Mesothelial cell of epicardium (in vitro differentiated cells): ENCODE results near the gene CENPA. TPM values are rescaled to one million over a fixed set of nuclear protein-coding genes. Genes with fewer than 3 reads are reported as not detected.
"Not testable (repeated sequence)": the region's sequence is repeated elsewhere in the genome, so short reads cannot be mapped to it uniquely, and the experiment has no call there.

Experiments
- DNase-seq, 2 experiments: peaks; one replicate each; pipeline ENCODE4 v3.0.0; 2021; ENCODE audit warnings: low spot score in 2 of 2; ENCODE audit not compliant: unreplicated experiment in 2 of 2
- H3K27ac Mint-ChIP-seq: 2 replicates; pipeline ENCODE4 v1.8.0; 2021; ENCODE audit warnings: mixed read lengths
- H3K27me3 Mint-ChIP-seq: 2 replicates; pipeline ENCODE4 v1.8.0; 2021; ENCODE audit warnings: low read depth, mixed read lengths
- H3K36me3 Mint-ChIP-seq: 2 replicates; pipeline ENCODE4 v1.8.0; 2021; ENCODE audit warnings: mixed read lengths
- H3K4me1 Mint-ChIP-seq: 2 replicates; pipeline ENCODE4 v1.8.0; 2021; ENCODE audit warnings: mixed read lengths
- H3K4me3 Mint-ChIP-seq: 2 replicates; pipeline ENCODE4 v1.8.0; 2021; ENCODE audit warnings: mild to moderate bottlenecking, moderate library complexity, mixed read lengths
- H3K9me3 Mint-ChIP-seq: 2 replicates; pipeline ENCODE4 v1.8.0; 2021; ENCODE audit warnings: mixed read lengths
- CTCF ChIP-seq: fragments of 200-600 bp; sonication (generic); IDR thresholded peaks from one replicate; pipeline ENCODE4 v1.5.0; 2021; ENCODE audit warnings: antibody characterized with exemption; ENCODE audit not compliant: unreplicated experiment
- total RNA-seq: library from RNA; stranded (reverse); gene quantifications from 3 replicates; pipeline ENCODE4 v1.2.1, GENCODE V29; 2021

The CENPA gene
- total RNA-seq, 1 donor from 2014 or later = 9.2 TPM

GRCh38 chr2:26811791-26812694 is 26.2 kb downstream of the CENPA start:
- Mint-ChIP-seq H3K9me3 (no peaks in the 10 kb centered on the region), H3K36me3 (no peaks in the 10 kb centered on the region), H3K4me1 (peaks cover 9% of the 10 kb centered on the region), H3K27ac (no peak overlapping the region), H3K27me3 (peaks cover 7% of the 10 kb centered on the region), H3K4me3 (no peak overlapping the region)
- TF ChIP-seq CTCF = no peak
- no peak for DNase-seq

GRCh38 chr2:26812731-26813130 is 26.9 kb downstream of the CENPA start:
- Mint-ChIP-seq H3K36me3 (no peaks in the 10 kb centered on the region), H3K27me3 (peaks cover 12% of the 10 kb centered on the region), H3K4me1 (peaks cover 6% of the 10 kb centered on the region), H3K4me3 (no peak overlapping the region), H3K9me3 (no peaks in the 10 kb centered on the region), H3K27ac (no peak overlapping the region)
- no peak for TF ChIP-seq CTCF
- no peak for DNase-seq

- H3K4me3 Mint-ChIP-seq, H3K27ac Mint-ChIP-seq, H3K4me1 Mint-ChIP-seq, H3K9me3 Mint-ChIP-seq, H3K36me3 Mint-ChIP-seq, DNase-seq: not testable (repeated sequence)
- H3K27me3 Mint-ChIP-seq = peaks cover 22% of the 10 kb centered on the region
Observed at GRCh38 chr2:26814072-26814765, 28.4 kb downstream of the CENPA start.

GRCh38 chr2:26816893-26817292 is 31.0 kb downstream of the CENPA start:
- no peaks in the 10 kb centered on the region for H3K4me1 Mint-ChIP-seq
- no peak overlapping the region for H3K27ac Mint-ChIP-seq
- TF ChIP-seq CTCF = no peak
- H3K27me3 Mint-ChIP-seq = peaks cover 33% of the 10 kb centered on the region
- no peaks in the 10 kb centered on the region for H3K9me3 Mint-ChIP-seq
- no peaks in the 10 kb centered on the region for H3K36me3 Mint-ChIP-seq
- H3K4me3 Mint-ChIP-seq = no peak overlapping the region
- no peak for DNase-seq

- Mint-ChIP-seq H3K4me1 (no peaks in the 10 kb centered on the region), H3K27ac (no peak overlapping the region), H3K9me3 (no peaks in the 10 kb centered on the region), H3K27me3 (peaks cover 33% of the 10 kb centered on the region), H3K36me3 (no peaks in the 10 kb centered on the region), H3K4me3 (no peak overlapping the region)
- no peak for DNase-seq
- no peak for TF ChIP-seq CTCF
Observed at GRCh38 chr2:26818255-26818654, 32.4 kb downstream of the CENPA start.

- Mint-ChIP-seq H3K4me3 (no peak overlapping the region), H3K9me3 (no peaks in the 10 kb centered on the region)
- DNase-seq = no peak
Observed at GRCh38 chr2:26818972-26819371, 33.1 kb downstream of the CENPA start.

More at GRCh38 chr2:26818972-26819371, 33.1 kb downstream of the CENPA start:
- Mint-ChIP-seq H3K36me3 (no peaks in the 10 kb centered on the region), H3K4me1 (no peaks in the 10 kb centered on the region), H3K27ac (no peak overlapping the region), H3K27me3 (peaks cover 33% of the 10 kb centered on the region)
- no peak for TF ChIP-seq CTCF
